ENCODE data around the gene TAF11. TPM values are rescaled to one million over a fixed set of nuclear protein-coding genes. Genes with fewer than 3 reads are reported as not detected.

Gene TAF11
- total RNA-seq, 2 experiments from 2014 or later, result 30.1 to 41.5 TPM

- BruUV-seq (replicated peaks), result no TSS peak
- Histone ChIP-seq H3K4me1 (ENCODE audit: insufficient read depth, low read length, poor library complexity, severe bottlenecking) (no peaks in the 10 kb centered on the region), H3K27ac (ENCODE audit: low read depth, low read length, poor library complexity, severe bottlenecking) (no peak overlapping the region), H3K79me2 (ENCODE audit: insufficient read depth, low read depth, low read length) (no peaks in the 10 kb centered on the region), H3K9me3 (ENCODE audit: low read length) (no peaks in the 10 kb centered on the region), H3K4me3 (ENCODE audit: low read depth, low read length, poor library complexity, severe bottlenecking) (no peak overlapping the region), H3K4me2 (ENCODE audit: low read length) (no peak overlapping the region), H3K9me2 (ENCODE audit: insufficient read depth, low read length) (no peaks in the 10 kb centered on the region), H2AFZ (ENCODE audit: low read length) (no peak overlapping the region), H3K36me3 (ENCODE audit: insufficient read depth, low read length) (no peaks in the 10 kb centered on the region), H4K20me1 (ENCODE audit: insufficient read depth, low read length) (no peaks in the 10 kb centered on the region)
- peak; percentile 11 for DNase-seq (ENCODE audit: low spot score)
- CTCF ChIA-PET (ENCODE audit: unreplicated experiment), result interaction anchor here (0.6 kb wide), 1 partner anchor 190 kb away, joined by 4 read pairs; no protein-coding TSS in a partner anchor
- POLR2A ChIA-PET, result interaction anchor here (0.7 to 1.2 kb wide), 3 partner anchors 9 to 34 kb away, joined by 4 to 5 read pairs (median 4); no protein-coding TSS in a partner anchor
- intact Hi-C loops (cut with micrococcal nuclease; ENCODE audit: unreplicated experiment), result no loop called here
- TF ChIP-seq CTCF (conservative IDR thresholded peaks at IDR 0.05; ENCODE audit: low read length) (no peak), EZH2phosphoT487 (IDR thresholded peaks at IDR 0.05; ENCODE audit: borderline replicate concordance, low read depth, low read length) (no peak)
Observed at GRCh38 chr6:34922177-34922663, 34.4 kb upstream of the TAF11 start.

GRCh38 chr6:34920097-34920496 is 32.3 kb upstream of the TAF11 start:
- no peaks in the 10 kb centered on the region for H3K4me1 ChIP-seq (ENCODE audit: insufficient read depth, low read length, poor library complexity, severe bottlenecking)
- H3K9me3 ChIP-seq (ENCODE audit: low read length), result no peaks in the 10 kb centered on the region
- H3K4me2 ChIP-seq (ENCODE audit: low read length), result no peak overlapping the region
- intact Hi-C loops (cut with micrococcal nuclease; ENCODE audit: unreplicated experiment), result no loop called here
- no peak overlapping the region for H2AFZ ChIP-seq (ENCODE audit: low read length)
- no peak overlapping the region for H3K4me3 ChIP-seq (ENCODE audit: low read depth, low read length, poor library complexity, severe bottlenecking)
- TF ChIP-seq CTCF (conservative IDR thresholded peaks at IDR 0.05; ENCODE audit: low read length) (no peak), EZH2phosphoT487 (IDR thresholded peaks at IDR 0.05; ENCODE audit: borderline replicate concordance, low read depth, low read length) (no peak)
- CTCF ChIA-PET (ENCODE audit: unreplicated experiment), result no interaction called here
- POLR2A ChIA-PET, result no interaction called here
- H3K27ac ChIP-seq (ENCODE audit: low read depth, low read length, poor library complexity, severe bottlenecking), result no peak overlapping the region
- no peaks in the 10 kb centered on the region for H4K20me1 ChIP-seq (ENCODE audit: insufficient read depth, low read length)
- H3K79me2 ChIP-seq (ENCODE audit: insufficient read depth, low read depth, low read length), result no peaks in the 10 kb centered on the region
- no peak for DNase-seq (ENCODE audit: low spot score)
- BruUV-seq (replicated peaks), result no TSS peak
- no peaks in the 10 kb centered on the region for H3K36me3 ChIP-seq (ENCODE audit: insufficient read depth, low read length)
- no peaks in the 10 kb centered on the region for H3K9me2 ChIP-seq (ENCODE audit: insufficient read depth, low read length)

- no peaks in the 10 kb centered on the region for H4K20me1 ChIP-seq (ENCODE audit: insufficient read depth, low read length)
- no peaks in the 10 kb centered on the region for H3K9me2 ChIP-seq (ENCODE audit: insufficient read depth, low read length)
- H3K4me2 ChIP-seq (ENCODE audit: low read length), result no peak overlapping the region
- ChIA-PET POLR2A (no interaction called here), CTCF (ENCODE audit: unreplicated experiment) (no interaction called here)
- no peak overlapping the region for H3K4me3 ChIP-seq (ENCODE audit: low read depth, low read length, poor library complexity, severe bottlenecking)
- H3K4me1 ChIP-seq (ENCODE audit: insufficient read depth, low read length, poor library complexity, severe bottlenecking), result no peaks in the 10 kb centered on the region
- no peak overlapping the region for H2AFZ ChIP-seq (ENCODE audit: low read length)
- no TSS peak for BruUV-seq (replicated peaks)
- no peaks in the 10 kb centered on the region for H3K36me3 ChIP-seq (ENCODE audit: insufficient read depth, low read length)
- H3K79me2 ChIP-seq (ENCODE audit: insufficient read depth, low read depth, low read length), result no peaks in the 10 kb centered on the region
- intact Hi-C loops (cut with micrococcal nuclease; ENCODE audit: unreplicated experiment), result no loop called here
- no peaks in the 10 kb centered on the region for H3K9me3 ChIP-seq (ENCODE audit: low read length)
- no peak for DNase-seq (ENCODE audit: low spot score)
- H3K27ac ChIP-seq (ENCODE audit: low read depth, low read length, poor library complexity, severe bottlenecking), result no peak overlapping the region
- no peak for TF ChIP-seq CTCF (conservative IDR thresholded peaks at IDR 0.05; ENCODE audit: low read length)
- no peak for TF ChIP-seq EZH2phosphoT487 (IDR thresholded peaks at IDR 0.05; ENCODE audit: borderline replicate concordance, low read depth, low read length)
Observed at GRCh38 chr6:34919651-34920050, 31.8 kb upstream of the TAF11 start.
